Parietal lobe (tissue), 1 donor: ENCODE measurements around the gene AAR2. TPM values are rescaled to one million over a fixed set of nuclear protein-coding genes. Genes with fewer than 3 reads are reported as not detected.

Experiments
- total RNA-seq: library from RNA; depleted of rRNA; stranded (reverse); fragments of >200 nt; gene quantifications from one replicate; pipeline ENCODE4 v1.2.3, GENCODE V29; 2014

AAR2 gene
- 24.4 TPM for total RNA-seq

GRCh38 chr20:36235892-36236785, at the start of gene AAR2:
TSS of gene AAR2 (plus strand) at chr20:36236478. CDS start at chr20:36239869, 3,391 bp downstream.

GRCh38 chr20:36305602-36306551, 69.6 kb downstream of the AAR2 start, which contains the start of gene DLGAP4:
TSS of gene DLGAP4 (plus strand) at chr20:36306339. CDS start at chr20:36431718, 125,379 bp downstream.

Other genes starting within 250 kb of the AAR2 start
- gene EPB41L1, start 81.7 kb upstream of the AAR2 start, total RNA-seq: 111 TPM
- 93.6 TPM for gene DLGAP4, start 69.9 kb downstream of the AAR2 start, total RNA-seq